Tibial nerve (tissue), 4 donors: Measurements from ENCODE around the gene ARHGAP44. TPM values are rescaled to one million over a fixed set of nuclear protein-coding genes. Genes with fewer than 3 reads are reported as not detected.
"Not testable (repeated sequence)": the region's sequence is repeated elsewhere in the genome, so short reads cannot be mapped to it uniquely, and the experiment has no call there.

Experiments
- DNase-seq, 2 donors: peaks; one replicate each; pipeline ENCODE4 v3.0.0-alpha.2; 2019; ENCODE audit warnings: low spot score in 2 of 2
- H3K27ac ChIP-seq, 4 donors: fragments of 200-600 bp; sonication (generic) in 3 of 4; one replicate each; pipeline ENCODE4 v1.5.1; 2017 to 2019; ENCODE audit warnings: mild to moderate bottlenecking in 1 of 4
- H3K27me3 ChIP-seq, 2 donors: fragments of 200-600 bp; sonication (generic) in 1 of 2; one replicate each; pipeline versions ENCODE4 v1.5.1 to v1.6.0; 2017 to 2019
- H3K36me3 ChIP-seq, 3 donors: fragments of 200-600 bp; sonication (generic); one replicate each; pipeline ENCODE4 v1.5.1; 2018 to 2019
- H3K4me1 ChIP-seq, 4 donors: fragments of 200-600 bp; sonication (generic) in 3 of 4; one replicate each; pipeline ENCODE4 v1.5.1; 2017 to 2019
- H3K4me3 ChIP-seq, 4 donors: fragments of 200-600 bp; sonication (generic) in 3 of 4; one replicate each; pipeline ENCODE4 v1.5.1; 2017 to 2019; ENCODE audit warnings: mild to moderate bottlenecking in 1 of 4, moderate library complexity in 1 of 4
- H3K9me3 ChIP-seq, 4 donors: fragments of 200-600 bp; sonication (generic) in 3 of 4; one replicate each; pipeline ENCODE4 v1.5.1; 2017 to 2019
- EP300 ChIP-seq, 2 donors: sonication (generic); formaldehyde crosslinking; IDR thresholded peaks; one replicate each; pipeline ENCODE4 v1.6.1; 2017; ENCODE audit warnings: antibody characterized with exemption in 2 of 2, mild to moderate bottlenecking in 1 of 2
- POLR2A ChIP-seq, 2 donors: fragments of 450-650 bp; IDR thresholded peaks; one replicate each; pipeline ENCODE4 v1.6.1; 2017; ENCODE audit warnings: antibody characterized with exemption in 2 of 2, mild to moderate bottlenecking in 2 of 2, moderate library complexity in 2 of 2
- WGBS, 2 donors: methylation state at CpG; one replicate each; pipeline ENCODE4 v1.1.5; 2018; 5-methylcytosine and 5-hydroxymethylcytosine counted together
- total RNA-seq, 4 donors: library from RNA; depleted of rRNA; stranded (reverse); fragments of >200 nt; gene quantifications; one replicate each; pipeline ENCODE4 v1.1.0, GENCODE V29; 2016
- TF ChIP-seq, protein P1 (sequence below), 5 experiments: fragments of 200-600 bp in 3 of 5; fragments of 450-650 bp in 2 of 5; sonication (generic) in 3 of 5; IDR thresholded peaks; one replicate each; pipeline ENCODE4 v1.5.1; 2016 to 2019; ENCODE audit warnings: antibody characterized with exemption in 5 of 5, mild to moderate bottlenecking in 3 of 5, moderate library complexity in 2 of 5

Gene ARHGAP44
- total RNA-seq, 4 donors from 2014 or later: 1.6 to 4.6 (median 2.7) TPM

DNA sequence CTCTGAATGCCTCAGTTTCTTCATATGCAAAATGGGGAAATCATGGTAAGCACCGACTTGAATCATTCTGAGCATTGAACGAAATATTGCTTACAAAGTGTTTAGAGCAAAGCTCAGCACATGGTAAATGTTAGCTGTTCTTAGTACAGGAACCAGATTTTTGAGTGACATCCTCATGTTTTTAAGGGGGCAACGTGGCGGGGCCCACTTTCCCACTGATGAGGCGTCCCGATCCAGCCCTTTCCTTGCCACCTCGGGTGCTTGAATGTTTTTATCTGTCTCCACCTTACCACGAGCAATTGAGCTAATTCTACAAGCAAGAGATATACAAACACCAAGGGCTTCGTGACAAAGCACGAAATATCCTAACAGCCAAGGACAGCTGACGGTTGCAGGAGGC is 178.7 kb downstream of the ARHGAP44 start:
- no peak for DNase-seq
- Histone ChIP-seq H3K27me3 (no peaks in the 10 kb centered on the region), H3K4me3 (no peak overlapping the region), H3K9me3 (no peaks in the 10 kb centered on the region), H3K4me1 (peaks cover 0 to 10% (median 0%) of the 10 kb centered on the region in 4 donors), H3K36me3 (no peaks in the 10 kb centered on the region), H3K27ac (no peak overlapping the region)
- WGBS, 2 donors: 75 to 81% methylated on average over 11 of the region's 11 CpGs
- TF ChIP-seq, protein P1, sequence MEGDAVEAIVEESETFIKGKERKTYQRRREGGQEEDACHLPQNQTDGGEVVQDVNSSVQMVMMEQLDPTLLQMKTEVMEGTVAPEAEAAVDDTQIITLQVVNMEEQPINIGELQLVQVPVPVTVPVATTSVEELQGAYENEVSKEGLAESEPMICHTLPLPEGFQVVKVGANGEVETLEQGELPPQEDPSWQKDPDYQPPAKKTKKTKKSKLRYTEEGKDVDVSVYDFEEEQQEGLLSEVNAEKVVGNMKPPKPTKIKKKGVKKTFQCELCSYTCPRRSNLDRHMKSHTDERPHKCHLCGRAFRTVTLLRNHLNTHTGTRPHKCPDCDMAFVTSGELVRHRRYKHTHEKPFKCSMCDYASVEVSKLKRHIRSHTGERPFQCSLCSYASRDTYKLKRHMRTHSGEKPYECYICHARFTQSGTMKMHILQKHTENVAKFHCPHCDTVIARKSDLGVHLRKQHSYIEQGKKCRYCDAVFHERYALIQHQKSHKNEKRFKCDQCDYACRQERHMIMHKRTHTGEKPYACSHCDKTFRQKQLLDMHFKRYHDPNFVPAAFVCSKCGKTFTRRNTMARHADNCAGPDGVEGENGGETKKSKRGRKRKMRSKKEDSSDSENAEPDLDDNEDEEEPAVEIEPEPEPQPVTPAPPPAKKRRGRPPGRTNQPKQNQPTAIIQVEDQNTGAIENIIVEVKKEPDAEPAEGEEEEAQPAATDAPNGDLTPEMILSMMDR (IDR thresholded peaks at IDR 0.05): no peak
- TF ChIP-seq POLR2A (IDR thresholded peaks at IDR 0.05): no peak

DNA sequence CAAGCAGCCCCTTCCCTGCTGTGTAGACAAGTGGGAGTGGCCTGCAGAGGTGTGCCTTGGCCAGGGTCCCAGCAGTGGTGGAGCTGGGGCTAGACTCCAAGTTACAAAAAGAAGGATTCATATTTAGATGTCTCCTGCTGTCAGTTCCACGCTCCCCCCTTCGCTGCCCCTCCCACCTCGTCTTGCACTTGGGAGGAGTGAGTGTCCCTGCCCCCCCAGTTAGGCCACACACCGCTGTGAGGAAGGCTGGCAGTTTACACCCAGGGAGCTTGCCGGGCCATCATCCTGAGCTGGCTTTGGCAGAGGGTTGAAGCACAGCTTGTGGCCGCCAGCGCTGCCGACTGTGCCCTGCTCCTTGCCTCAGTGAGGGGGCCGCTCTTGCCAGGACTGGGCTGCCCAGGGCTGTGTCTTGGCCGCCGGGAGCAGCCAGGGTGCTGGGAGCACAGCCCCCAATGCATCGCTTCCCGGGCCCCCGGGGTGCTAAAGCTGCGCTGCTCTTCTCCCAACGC is 184.3 kb downstream of the ARHGAP44 start:
- Histone ChIP-seq H3K4me1 (peaks cover 0 to 13% (median 0%) of the 10 kb centered on the region in 4 donors), H3K4me3 (peak overlapping the region in 2 of 4 donors; percentile 28 to 49), H3K27me3 (peaks cover 0 to 15% of the 10 kb centered on the region in 2 donors), H3K9me3 (no peaks in the 10 kb centered on the region), H3K36me3 (no peaks in the 10 kb centered on the region), H3K27ac (no peak overlapping the region)
- WGBS, 2 donors: 0 to 4% methylated on average over 1 to 16 of the region's 16 CpGs
- no peak for DNase-seq
- TF ChIP-seq, protein P1 (IDR thresholded peaks at IDR 0.05): no peak
- TF ChIP-seq POLR2A (IDR thresholded peaks at IDR 0.05): no peak

DNA sequence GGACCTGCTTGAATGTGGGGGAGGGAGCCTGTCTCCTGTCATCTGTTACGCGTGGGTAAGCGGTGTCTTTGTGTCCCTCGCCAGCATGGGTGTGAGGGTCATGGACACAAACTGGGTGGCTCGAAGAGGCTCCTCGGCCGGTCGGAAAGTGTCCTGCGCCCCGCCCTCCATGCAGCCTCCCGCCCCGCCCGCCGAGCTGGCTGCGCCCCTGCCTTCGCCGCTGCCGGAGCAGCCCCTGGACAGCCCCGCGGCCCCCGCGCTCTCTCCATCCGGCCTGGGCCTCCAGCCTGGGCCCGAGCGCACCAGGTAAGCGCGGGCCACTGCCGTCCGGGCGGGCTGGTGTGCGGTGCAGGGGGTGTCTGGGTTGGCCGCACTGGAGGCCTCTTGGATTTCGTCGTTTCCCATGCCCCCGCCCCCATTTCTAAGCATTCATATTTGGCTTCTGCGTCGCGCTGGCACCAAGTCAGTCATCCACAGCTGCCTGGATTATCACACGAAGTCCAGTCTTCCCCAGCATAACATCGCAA is 184.8 kb downstream of the ARHGAP44 start:
- Histone ChIP-seq H3K4me1 (peaks cover 0 to 13% (median 0%) of the 10 kb centered on the region in 4 donors), H3K4me3 (peak overlapping the region in 2 of 4 donors; percentile 28 to 49), H3K27ac (no peak overlapping the region), H3K9me3 (no peaks in the 10 kb centered on the region), H3K36me3 (no peaks in the 10 kb centered on the region), H3K27me3 (peaks cover 0 to 15% of the 10 kb centered on the region in 2 donors)
- 2 to 15% methylated on average over 28 to 35 of the region's 40 CpGs for WGBS, 2 donors
- no peak for DNase-seq
- TF ChIP-seq, protein P1 (IDR thresholded peaks at IDR 0.05): no peak
- TF ChIP-seq EP300 (IDR thresholded peaks at IDR 0.05) (no peak), POLR2A (IDR thresholded peaks at IDR 0.05) (no peak)

DNA sequence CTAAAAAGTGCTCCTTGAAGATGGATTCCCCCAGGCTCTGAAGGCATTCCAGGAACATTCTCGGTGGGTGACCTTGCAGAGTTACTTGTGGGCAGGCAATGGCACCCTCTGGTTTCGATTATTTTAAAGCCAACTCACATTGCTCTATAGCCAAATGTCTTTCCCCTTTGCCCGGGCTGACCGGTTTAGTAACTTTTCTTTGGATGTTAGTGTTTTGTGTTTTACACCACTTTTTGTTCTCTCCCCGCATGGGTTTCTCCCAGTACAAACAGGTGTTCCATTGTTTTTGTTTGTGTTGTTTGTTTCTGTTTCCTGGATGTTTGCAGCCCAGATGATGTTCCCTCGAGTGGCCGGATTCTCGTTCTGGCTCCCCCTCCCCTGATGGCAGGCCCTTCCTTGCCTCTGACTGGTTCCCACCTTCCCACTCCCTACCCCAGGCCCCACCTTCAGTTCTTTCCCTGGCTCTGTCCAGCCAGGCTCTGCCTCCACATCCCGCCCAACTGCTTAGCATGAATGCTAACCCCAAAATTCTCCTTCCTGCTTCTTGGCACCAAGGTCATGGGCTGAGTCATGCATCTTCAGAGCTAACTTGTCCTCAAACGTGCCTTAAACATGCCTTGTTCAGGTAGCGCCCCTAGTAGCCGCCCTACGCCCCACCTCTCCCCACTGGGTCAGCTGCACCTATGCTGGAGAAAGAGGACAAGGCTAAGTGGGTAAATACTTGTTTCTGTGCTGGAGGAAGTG is 187.9 kb downstream of the ARHGAP44 start:
- no peak overlapping the region for H3K27ac ChIP-seq
- TF ChIP-seq EP300 (IDR thresholded peaks at IDR 0.05) (no peak), POLR2A (IDR thresholded peaks at IDR 0.05) (no peak)
- TF ChIP-seq, protein P1 (IDR thresholded peaks at IDR 0.05): no peak
- peaks cover 0 to 15% of the 10 kb centered on the region in 2 donors for H3K27me3 ChIP-seq
- DNase-seq: no peak
- no peaks in the 10 kb centered on the region for H3K9me3 ChIP-seq
- WGBS, 2 donors: 57 to 59% methylated on average over 13 of the region's 13 CpGs
- H3K4me1 ChIP-seq: peaks cover 0 to 13% (median 0%) of the 10 kb centered on the region in 4 donors
- no peak overlapping the region for H3K4me3 ChIP-seq
- no peaks in the 10 kb centered on the region for H3K36me3 ChIP-seq

DNA sequence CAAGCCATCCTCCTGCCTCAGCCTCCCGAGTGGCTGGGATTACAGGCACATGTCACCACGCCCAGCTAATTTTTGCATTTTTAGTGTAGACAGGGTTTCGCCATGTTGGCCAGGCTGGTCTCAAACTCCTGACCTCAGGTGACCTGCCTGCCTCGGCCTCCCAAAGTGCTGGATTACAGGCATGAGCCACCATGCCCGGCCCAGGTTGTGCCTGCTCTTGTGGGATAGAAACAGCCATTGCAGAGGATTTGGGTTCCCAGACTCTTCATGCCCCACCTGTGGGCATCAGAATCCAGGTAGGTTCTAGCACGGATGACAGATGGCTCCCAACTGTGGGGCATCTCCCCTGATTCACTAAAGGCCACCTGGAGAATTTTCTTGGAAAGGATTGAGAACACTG is 189.5 kb downstream of the ARHGAP44 start:
- 88 to 91% methylated on average over 6 of the region's 6 CpGs for WGBS, 2 donors
- H3K27me3 ChIP-seq, H3K27ac ChIP-seq, H3K9me3 ChIP-seq, DNase-seq, H3K36me3 ChIP-seq, H3K4me3 ChIP-seq: not testable (repeated sequence)
- H3K4me1 ChIP-seq: peaks cover 0 to 11% (median 0%) of the 10 kb centered on the region in 4 donors
